CD4-positive, alpha-beta T cell treated with Interleukin-1 beta for 1 hour (primary cell): ENCODE results near the gene PCNA.
"Not testable (repeated sequence)": the region's sequence is repeated elsewhere in the genome, so short reads cannot be mapped to it uniquely, and the experiment has no call there.

Experiments
- DNase-seq, 2 donors: peaks; one replicate each; pipeline ENCODE4 v3.0.0-alpha.2; 2020 to 2022

Gene PCNA

GRCh38 chr20:5141615-5142014 lies 21.9 kb upstream of the PCNA start:
- DNase-seq: no peak

DNA sequence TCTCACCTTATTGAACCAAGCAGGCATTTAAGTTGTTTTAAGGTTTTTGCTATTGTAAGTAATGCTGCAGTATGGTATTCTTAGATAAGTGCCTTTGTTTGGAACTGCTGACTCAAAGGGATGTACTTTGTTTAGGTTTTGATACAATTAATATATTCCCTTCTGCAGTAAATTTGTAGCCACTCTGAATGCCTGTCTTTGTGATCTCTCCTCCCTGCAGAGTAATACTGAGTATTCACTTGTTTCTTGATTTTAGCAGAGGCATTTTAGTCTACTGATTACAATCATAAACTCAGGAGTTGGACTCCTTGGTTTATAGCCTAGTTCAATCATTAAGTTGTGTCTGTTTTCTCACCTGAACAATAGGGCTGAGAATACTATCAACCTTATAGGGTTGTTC lies 20.4 kb upstream of the PCNA start:
- DNase-seq: no peak

DNA sequence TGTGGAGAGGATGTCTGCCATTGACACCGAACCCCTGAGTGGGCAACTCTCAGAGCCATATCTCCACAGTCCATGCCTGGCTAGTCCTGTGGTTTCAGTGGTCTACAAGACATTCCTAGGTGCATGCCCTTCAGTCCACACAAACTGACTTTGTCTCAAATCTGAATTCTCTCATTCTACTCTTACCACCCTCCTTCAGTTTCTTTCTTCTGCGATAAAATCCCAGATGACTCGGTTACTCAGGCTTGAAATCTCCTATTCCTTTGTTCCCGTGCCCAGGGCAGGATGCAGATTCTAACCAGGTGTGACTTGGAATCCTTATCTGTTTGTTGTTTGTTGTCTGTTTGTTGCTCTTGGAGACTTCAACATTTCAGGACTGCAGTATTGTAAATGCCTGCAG lies 16.3 kb upstream of the PCNA start:
- no peak for DNase-seq

- DNase-seq: no peak
Measured at GRCh38 chr20:5135363-5136012, 15.7 kb upstream of the PCNA start.

GRCh38 chr20:5133998-5134397 lies 14.2 kb upstream of the PCNA start:
- DNase-seq: no peak

DNA sequence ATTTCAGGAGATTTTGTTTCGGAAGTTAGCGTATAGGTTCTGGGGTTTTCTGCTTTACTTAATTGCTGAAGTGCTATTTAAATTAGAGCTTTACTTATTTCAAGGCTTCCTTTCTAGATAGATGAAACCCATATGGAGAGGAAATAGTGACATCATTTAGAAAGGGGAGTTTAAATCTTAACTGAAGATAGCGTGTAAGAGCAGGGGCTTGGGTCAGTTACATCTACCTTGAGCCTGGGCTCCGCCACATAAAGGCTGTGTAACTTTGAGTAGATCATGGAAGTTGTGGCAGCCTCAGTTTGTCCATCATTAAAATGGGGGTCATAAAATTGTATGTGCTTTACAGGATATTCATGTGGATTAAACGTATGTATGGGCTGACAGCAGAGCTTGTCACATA lies 11.7 kb upstream of the PCNA start:
- DNase-seq: no peak

GRCh38 chr20:5128886-5129285 lies 9.1 kb upstream of the PCNA start:
- DNase-seq: no peak

- DNase-seq: no peak
Measured at GRCh38 chr20:5127859-5128424, 8.2 kb upstream of the PCNA start.

DNA sequence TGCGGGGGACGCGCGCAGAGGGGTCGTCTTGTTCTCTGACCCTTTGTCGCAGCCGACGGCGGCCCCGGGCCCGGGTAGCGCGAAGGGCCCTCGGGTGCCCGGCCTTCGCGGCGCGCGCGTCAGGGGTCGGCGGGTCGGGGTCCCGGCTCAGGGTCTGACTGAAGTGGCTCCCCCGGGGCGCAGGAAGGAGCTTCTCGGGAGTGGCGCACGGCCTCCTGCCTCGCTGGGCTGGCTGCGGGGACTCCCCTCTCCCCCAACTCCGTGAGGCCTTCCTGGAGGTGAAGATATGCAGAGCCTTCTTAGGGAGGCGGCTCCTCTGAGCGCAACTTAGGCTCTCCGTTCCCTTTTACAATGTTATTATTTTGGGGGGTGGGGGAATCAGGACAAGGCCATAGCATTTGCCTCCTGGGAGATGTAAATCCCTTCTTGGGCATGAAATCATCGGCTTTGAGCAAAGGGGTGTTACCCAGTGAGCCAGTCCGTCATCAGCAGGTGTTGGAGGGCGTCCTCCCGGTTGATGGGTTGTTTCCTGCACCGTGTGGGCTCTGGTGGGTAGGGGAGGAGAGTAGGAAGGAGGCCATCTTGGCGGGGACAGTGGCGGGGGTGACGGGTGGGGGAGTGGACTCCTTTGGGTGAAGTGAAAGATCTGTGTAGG lies 7.6 kb upstream of the PCNA start:
- DNase-seq: peak; percentile 79 to 82

GRCh38 chr20:5126512-5127203 lies 6.9 kb upstream of the PCNA start, which contains the start of gene CDS2:
Gene CDS2 (plus strand): TSS chr20:5127008. CDS start chr20:5127093, 85 bp downstream.
- peak; percentile 100 for DNase-seq

GRCh38 chr20:5122873-5123260 lies 3.1 kb upstream of the PCNA start:
- DNase-seq: no peak

DNA sequence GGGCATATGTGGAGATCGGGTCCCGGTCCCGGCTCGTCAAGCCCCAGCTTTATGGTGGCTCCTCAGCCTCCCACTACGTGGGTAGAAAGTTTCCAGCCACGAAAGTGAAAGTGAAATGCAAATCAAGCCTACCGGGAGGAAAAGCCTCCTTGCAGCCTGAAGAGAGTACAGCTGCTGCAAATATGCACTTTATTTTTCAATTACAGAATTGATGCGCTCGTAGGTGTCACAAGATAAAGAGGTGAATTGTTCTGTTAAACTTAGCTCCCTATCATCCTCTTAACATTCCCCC lies 373 bp upstream of the PCNA start:
- DNase-seq: no peak

- no peak for DNase-seq
Measured at GRCh38 chr20:5119143-5119434, 669 bp downstream of the PCNA start.

GRCh38 chr20:5118220-5119142 lies 1.3 kb downstream of the PCNA start:
- no peak for DNase-seq

DNA sequence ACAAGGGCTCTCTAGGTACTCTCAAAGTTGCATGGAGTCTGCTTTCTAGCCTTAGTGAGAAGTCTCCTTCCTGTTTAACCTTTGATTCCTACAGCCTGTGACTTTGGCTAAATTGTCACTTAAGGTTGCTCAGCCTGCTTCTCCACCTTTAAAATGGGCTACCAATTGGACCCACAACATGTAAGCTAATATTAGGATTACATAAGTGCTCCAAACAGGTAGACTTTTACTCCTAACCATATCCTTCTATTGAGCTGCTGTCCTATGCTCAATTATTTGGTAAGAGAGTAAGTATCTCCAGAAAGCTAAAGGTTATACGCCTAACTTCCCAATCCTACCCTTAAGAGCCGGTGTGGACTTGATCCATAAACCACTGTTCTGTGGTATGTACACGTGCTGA lies 2.9 kb downstream of the PCNA start:
- DNase-seq: no peak

DNA sequence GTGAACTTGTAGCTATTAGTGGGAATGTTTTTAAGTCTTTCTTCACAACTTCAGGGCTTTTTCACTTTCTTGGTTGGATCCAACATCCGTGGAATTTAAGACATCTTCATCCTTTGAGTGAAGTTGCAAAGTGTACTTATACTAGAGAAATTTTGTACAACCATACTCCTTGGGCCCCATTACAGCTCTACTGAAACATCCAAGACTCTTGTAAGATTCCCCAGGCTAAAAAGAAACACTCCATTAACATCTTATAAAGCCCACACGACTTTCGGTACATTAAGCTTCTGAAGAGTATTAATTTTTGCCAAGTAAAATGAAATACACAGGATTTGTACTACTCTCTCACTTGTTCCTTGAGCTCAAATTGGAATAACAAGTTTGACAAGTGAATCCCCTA lies 5.4 kb downstream of the PCNA start:
- DNase-seq: no peak

GRCh38 chr20:5113615-5113986 lies 6.2 kb downstream of the PCNA start:
- no peak for DNase-seq

DNA sequence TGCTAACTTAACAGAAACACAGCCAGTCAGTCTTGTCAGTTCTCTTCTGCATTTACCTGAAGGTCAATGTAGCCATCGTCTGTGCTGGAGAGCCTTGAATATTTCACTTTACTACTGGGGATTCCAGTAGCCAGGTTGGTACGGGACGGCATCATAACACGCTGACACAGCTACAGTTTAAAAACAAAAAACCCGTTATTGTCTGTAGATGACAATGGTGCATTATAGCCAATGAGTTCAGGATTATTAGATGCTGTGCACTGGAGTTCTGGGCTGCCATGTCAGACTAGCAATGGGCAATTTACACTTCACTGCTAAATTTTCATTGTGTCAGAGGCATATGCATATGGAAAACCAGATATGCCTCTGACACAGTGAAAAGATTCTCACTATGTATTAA lies 10.5 kb downstream of the PCNA start:
- no peak for DNase-seq

- no peak for DNase-seq
Measured at GRCh38 chr20:5104479-5104878, 15.3 kb downstream of the PCNA start.

DNA sequence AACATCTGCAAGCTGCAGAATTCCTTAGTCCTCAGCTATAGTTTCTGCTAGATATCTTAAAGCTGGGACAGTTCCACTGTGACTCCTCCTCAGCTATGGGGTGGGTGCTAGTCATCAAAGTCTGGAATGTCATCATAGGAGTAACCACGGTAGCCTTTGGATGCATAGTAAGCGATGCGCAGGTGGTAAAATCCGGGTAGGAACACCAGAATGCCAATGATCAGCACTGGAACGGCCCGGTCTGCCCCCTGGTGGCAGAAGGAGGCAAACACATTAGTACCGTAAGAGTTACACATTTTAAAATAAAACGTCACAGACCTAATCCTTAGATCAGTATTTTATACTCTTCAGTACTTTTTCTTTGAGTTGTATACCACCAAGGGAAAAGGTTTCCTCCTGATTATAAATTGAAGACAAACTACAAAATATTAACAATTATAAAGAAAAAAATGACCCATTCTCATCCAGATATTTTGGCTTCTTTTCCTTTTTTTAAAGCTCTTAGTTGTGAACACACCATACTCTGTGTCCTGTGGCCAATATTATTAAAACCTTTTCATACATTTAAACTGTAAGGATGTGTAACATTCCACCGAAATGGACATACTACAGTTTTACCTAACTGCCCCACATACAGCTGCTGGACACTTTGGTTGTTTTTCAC lies 18.9 kb downstream of the PCNA start:
- DNase-seq: peak; percentile 72 to 78

DNA sequence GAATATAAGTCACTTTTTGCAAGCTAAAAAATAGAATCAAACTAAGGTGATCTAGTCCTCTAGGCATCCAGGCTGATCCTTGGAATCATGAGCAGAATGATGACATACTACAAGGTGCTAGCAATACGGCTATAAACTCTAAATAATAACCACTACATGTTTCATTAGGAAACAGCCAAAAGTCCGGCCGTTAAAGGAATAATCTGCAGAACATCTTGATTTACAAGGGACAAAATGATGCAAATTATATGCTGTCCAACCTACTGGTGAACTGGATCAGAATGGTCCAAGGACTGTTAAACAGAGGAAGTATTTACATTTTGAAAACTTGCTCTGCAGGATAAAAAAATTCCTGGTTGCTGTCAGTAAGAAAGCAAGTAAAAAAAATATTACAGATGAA lies 19.8 kb downstream of the PCNA start:
- not testable (repeated sequence) for DNase-seq

- not testable (repeated sequence) for DNase-seq
Measured at GRCh38 chr20:5099009-5099408, 20.7 kb downstream of the PCNA start.

- no peak for DNase-seq
Measured at GRCh38 chr20:5096463-5096862, 23.3 kb downstream of the PCNA start.
